K562 (cell line): ENCODE measurements around the gene CHST12. TPM values are rescaled to one million over a fixed set of nuclear protein-coding genes. Genes with fewer than 3 reads are reported as not detected.

Experiments
- ATAC-seq: fragments of 200-7000 bp; cut with Tn5 transposase; 3 replicates; pipeline ENCODE4 v1.9.1; 2020; ENCODE audit warnings: moderate library complexity
- BruUV-seq: library from RNA; stranded (reverse); fragments of 400-500 nt; replicated peaks from 2 replicates; lab custom pipeline; 2021; lab: Mats Ljungman, UMichigan
- CTCF ChIA-PET: fragments of 300-600 bp; formaldehyde crosslinking; extraction: SDS; loops from one replicate; lab custom pipeline; 2021; ENCODE audit warnings: low intra/inter-chr PET ratio; lab: Yijun Ruan, JAX
- POLR2A ChIA-PET: fragments of 300-600, 350-650 bp; sonication (Branson Sonifier 250); formaldehyde crosslinking; extraction: SDS; loops from one replicate; lab custom pipeline; 2021; ENCODE audit warnings: antibody characterized with exemption, inconsistent platforms; lab: Yijun Ruan, JAX
- DNase-seq, 4 experiments: peaks; one replicate each; pipeline versions ENCODE4 v3.0.0 to v3.0.0-alpha.2; 2011 to 2018; ENCODE audit warnings: low spot score in 3 of 4, mixed read lengths in 3 of 4; ENCODE audit errors: extremely low read depth in 1 of 4
- FAIRE-seq: peaks from 2 replicates; lab custom pipeline; 2011; peaks lifted over from hg19 to GRCh38; lab: Jason Lieb, UNC
- H2AFZ ChIP-seq: 2 replicates; pipeline ENCODE4 v1.6.0; 2011; ENCODE audit warnings: low read depth, low read length, control low read depth, inconsistent platforms
- H3K27ac ChIP-seq: fragments of 200-600 bp; 3 replicates; pipeline ENCODE4 v1.8.0; 2011; ENCODE audit warnings: low read depth, mild to moderate bottlenecking, control low read depth, inconsistent platforms, low read length, moderate library complexity, mixed read lengths; ENCODE audit errors: extremely low read depth
- H3K27me3 ChIP-seq, 2 experiments: fragments of 300-600 bp in 1 of 2; 2 replicates in 1 of 2; 3 replicates in 1 of 2; pipeline versions ENCODE4 v1.6.0 to v1.8.0; 2011; ENCODE audit warnings: inconsistent platforms in 2 of 2, low read length in 2 of 2, mild to moderate bottlenecking in 1 of 2, mixed read lengths in 1 of 2, moderate library complexity in 1 of 2; ENCODE audit not compliant: control insufficient read depth in 2 of 2, insufficient read depth in 2 of 2
- H3K36me3 ChIP-seq: fragments of 300-600 bp; 3 replicates; pipeline ENCODE4 v1.8.0; 2011; ENCODE audit warnings: mild to moderate bottlenecking, low read length, inconsistent platforms; ENCODE audit not compliant: control insufficient read depth, insufficient read depth
- H3K4me1 ChIP-seq, 2 experiments: fragments of 200-600 bp in 1 of 2; replicated peaks in 1 of 2; 2 replicates in 1 of 2; 3 replicates in 1 of 2; pipeline versions ENCODE4 v1.5.1 to v1.8.0; 2011; ENCODE audit warnings: inconsistent platforms in 2 of 2, low read length in 2 of 2, mild to moderate bottlenecking in 1 of 2, mixed read lengths in 1 of 2, moderate library complexity in 1 of 2; ENCODE audit not compliant: control insufficient read depth in 2 of 2, insufficient read depth in 2 of 2
- H3K4me2 ChIP-seq: 2 replicates; pipeline ENCODE4 v1.6.1; 2011; ENCODE audit warnings: low read length, control low read depth, inconsistent platforms, mixed read lengths; ENCODE audit not compliant: insufficient read depth
- H3K4me3 ChIP-seq: fragments of 200-600 bp; sonication (generic), shearing (Covaris generic); 2 replicates; pipeline ENCODE4 v1.5.1; 2016; ENCODE audit warnings: control low read depth, inconsistent platforms
- H3K79me2 ChIP-seq: fragments of 200-600 bp; 3 replicates; pipeline ENCODE4 v1.8.0; 2011; ENCODE audit warnings: low read length, inconsistent platforms; ENCODE audit not compliant: control insufficient read depth, insufficient read depth
- H3K9ac ChIP-seq, 2 experiments: 2 replicates each; pipeline versions ENCODE4 v1.6.0 to v1.6.1; 2011; ENCODE audit warnings: low read depth in 2 of 2, low read length in 2 of 2, control low read depth in 1 of 2, inconsistent platforms in 1 of 2, mild to moderate bottlenecking in 1 of 2, mixed read lengths in 1 of 2; ENCODE audit not compliant: insufficient read depth in 1 of 2
- H3K9me1 ChIP-seq: one replicate; pipeline ENCODE4 v1.6.0; 2011; ENCODE audit warnings: inconsistent platforms, mild to moderate bottlenecking, low read length, moderate library complexity; ENCODE audit not compliant: control insufficient read depth, insufficient read depth
- H3K9me3 ChIP-seq: replicated peaks from 2 replicates; pipeline ENCODE4 v1.5.1; 2011; ENCODE audit warnings: low read depth, low read length, inconsistent platforms; ENCODE audit not compliant: control insufficient read depth, insufficient read depth
- H4K20me1 ChIP-seq: replicated peaks from 2 replicates; pipeline ENCODE4 v1.6.1; 2011; ENCODE audit warnings: low read length, inconsistent platforms, mixed read lengths; ENCODE audit not compliant: control insufficient read depth, insufficient read depth
- CEBPG ChIP-seq, 3 experiments: fragments of 200-800 bp in 1 of 3; sonication (Bioruptor generic) in 1 of 3; sonication (generic) in 1 of 3; formaldehyde crosslinking in 1 of 3; IDR thresholded peaks in 2 of 3; conservative IDR thresholded peaks in 1 of 3; 2 replicates each; pipeline versions ENCODE4 v1.6.1 to v1.8.0; 2016 to 2022; ENCODE audit warnings: missing compliant biosample characterization in 2 of 3, missing genetic modification characterization in 2 of 3, mild to moderate bottlenecking in 1 of 3, missing genetic modification reagents in 1 of 3
- ZNF143 ChIP-seq: sonication (generic); formaldehyde crosslinking; IDR thresholded peaks from 2 replicates; pipeline ENCODE4 v1.9.0; 2022; ENCODE audit warnings: mild to moderate bottlenecking, missing genetic modification reagents
- ZNF318 ChIP-seq, 2 experiments: fragments of 450-650 bp; IDR thresholded peaks; 2 replicates each; pipeline ENCODE4 v1.6.1; 2016; ENCODE audit warnings: mild to moderate bottlenecking in 2 of 2, borderline replicate concordance in 1 of 2, low read depth in 1 of 2, moderate library complexity in 1 of 2
- WGBS: fragments of 100-300 bp; shearing (Covaris generic); methylation state at CpG from one replicate; pipeline ENCODE4 v1.1.6; 2016; ENCODE audit warnings: low coverage, mixed read lengths; ENCODE audit not compliant: insufficient coverage; ENCODE audit errors: missing lambda C conversion rate; 5-methylcytosine and 5-hydroxymethylcytosine counted together
- in situ Hi-C: fragments of 300-500 bp; cut with MboI; formaldehyde crosslinking; loops from 4 replicates; pipeline ENCODE4 v1.15.0; 2018; ENCODE audit warnings: inconsistent platforms, mixed read lengths
- intact Hi-C: fragments of 100-400 bp; cut with micrococcal nuclease; formaldehyde crosslinking; loops from 2 replicates; pipeline ENCODE4 v1.14.2; 2022
- polyA plus RNA-seq, 8 experiments: library from polyadenylated mRNA; depleted of rRNA in 4 of 8; stranded (reverse) in 5 of 8; unstranded in 3 of 8; fragments of >200 nt; fragmentation: Nextera tagmentation in 2 of 8; fragmentation: Illumina TruSeq in 1 of 8; extraction: Ambion mirVana in 2 of 8; extraction: Trizol in 1 of 8; gene quantifications; 2 replicates each; pipeline versions ENCODE4 v1.2.1 to v1.2.3, GENCODE V29; 2011 to 2014; ENCODE audit warnings: inconsistent platforms in 1 of 8, missing spikeins in 1 of 8
- total RNA-seq, 7 experiments: library from RNA; depleted of rRNA in 6 of 7; stranded (reverse); fragments of >200 nt in 6 of 7; fragmentation: Illumina TruSeq in 2 of 7; extraction: Trizol in 2 of 7; gene quantifications; 2 replicates each; pipeline versions ENCODE4 v1.2.1 to v1.2.3, GENCODE V29; 2011 to 2021; ENCODE audit warnings: low replicate concordance in 1 of 7

Gene CHST12
- total and polyA plus RNA-seq, 9 of the 15 experiments (the other 6 are each of a cell fraction or from before 2014, with no cell fraction given), result 0.18 to 19.8 (median 3.6) TPM

DNA sequence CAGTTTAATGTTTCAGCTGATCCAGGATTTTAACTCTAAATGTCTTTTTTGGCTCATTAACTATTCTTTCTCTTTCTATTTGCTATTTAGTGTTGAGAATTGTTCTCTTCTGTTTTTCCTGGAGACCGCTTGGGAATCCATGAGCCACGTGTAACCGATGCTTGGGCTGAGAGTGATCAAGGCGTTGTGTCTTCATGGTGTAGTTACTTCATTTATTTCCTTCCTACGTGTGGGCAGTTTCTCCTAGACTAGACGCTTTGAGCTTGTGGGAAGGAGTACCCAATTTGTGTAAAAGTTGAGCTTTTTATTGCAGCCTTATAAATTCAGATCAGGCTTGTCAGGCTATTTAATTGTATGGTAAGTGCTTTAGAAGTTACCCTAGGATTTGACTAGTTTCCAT lies 45.8 kb upstream of the CHST12 start:
- H3K4me3 ChIP-seq, result no peak overlapping the region
- peak overlapping the region in 1 of 2 experiments; percentile 100; a peak in 1 of 4 replicates for H3K9ac ChIP-seq
- intact Hi-C loops (no loop called here), in situ Hi-C loops (no loop called here)
- peaks cover 57% of the 10 kb centered on the region for H4K20me1 ChIP-seq
- no peaks in the 10 kb centered on the region for H3K9me1 ChIP-seq
- CTCF ChIA-PET, result no interaction called here
- H3K9me3 ChIP-seq, result no peaks in the 10 kb centered on the region
- H2AFZ ChIP-seq, result no peak overlapping the region
- 74% methylated on average over 6 of the region's 6 CpGs for WGBS
- H3K4me2 ChIP-seq, result peak overlapping the region; percentile 92; the same call in 1 of the 2 replicates
- H3K27me3 ChIP-seq, result no peaks in the 10 kb centered on the region
- TF ChIP-seq CEBPG (CRISPR knock-in tag; IDR thresholded peaks at IDR 0.05) (0 out of 2 replicates have a peak, but pooled peaks have one; percentile 0), CEBPG (tag; conservative IDR thresholded peaks at IDR 0.05 in 1 of 2, IDR thresholded peaks at IDR 0.05 in 1 of 2) (no peak), ZNF143 (CRISPR knock-in tag) (no peak)
- ATAC-seq (no peak), FAIRE-seq (no peak), DNase-seq (no peak)
- BruUV-seq, result no TSS peak
- H3K36me3 ChIP-seq, result peaks cover 68% of the 10 kb centered on the region
- H3K4me1 ChIP-seq, result peaks cover 18 to 31% of the 10 kb centered on the region in 2 experiments; a peak in 4 of 5 replicates
- no peak overlapping the region for H3K27ac ChIP-seq
- POLR2A ChIA-PET, result interaction anchor here (0.6 to 1.7 kb wide), 6 partner anchors 12 to 809 kb away, joined by 3 to 9 read pairs (median 4); partner anchors contain the start of gene SNX8
- peaks cover 86% of the 10 kb centered on the region for H3K79me2 ChIP-seq

DNA sequence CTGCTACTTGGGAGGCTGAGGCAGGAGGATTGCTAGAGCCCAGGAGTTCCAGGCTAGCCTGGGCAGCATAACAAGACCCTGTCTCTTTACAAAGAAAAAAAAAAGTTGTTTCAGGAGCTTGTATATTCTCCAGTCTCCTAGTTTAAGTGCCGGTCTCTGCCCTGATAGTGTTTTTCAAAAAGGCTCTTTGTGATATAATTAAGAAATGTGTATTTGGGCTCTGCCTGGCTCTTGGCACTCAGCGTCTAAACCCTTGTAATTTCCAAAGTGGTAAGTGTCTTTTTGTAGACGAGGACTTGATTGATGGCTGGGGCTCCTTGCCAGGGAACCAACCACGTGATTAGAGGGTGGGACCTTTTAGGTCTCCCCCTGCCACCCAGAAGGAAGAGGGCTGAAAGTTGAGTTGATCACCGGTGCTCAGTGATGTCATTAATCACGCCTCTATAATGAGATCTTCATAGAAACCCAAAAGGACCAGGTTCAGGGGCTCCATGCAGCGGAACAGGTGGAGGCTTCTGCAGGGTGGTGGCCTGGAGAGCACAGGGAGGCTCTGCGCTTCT lies 44.4 kb upstream of the CHST12 start:
- BruUV-seq, result no TSS peak
- Histone ChIP-seq H2AFZ (no peak overlapping the region), H3K9ac (peak overlapping the region in 1 of 2 experiments; percentile 14; a peak in 1 of 4 replicates), H3K9me3 (no peaks in the 10 kb centered on the region), H3K4me1 (peaks cover 12 to 26% of the 10 kb centered on the region in 2 experiments; a peak in 4 of 5 replicates), H3K4me2 (no peak overlapping the region), H3K79me2 (peaks cover 83% of the 10 kb centered on the region), H3K4me3 (no peak overlapping the region), H4K20me1 (peaks cover 58% of the 10 kb centered on the region), H3K27ac (no peak overlapping the region), H3K9me1 (no peaks in the 10 kb centered on the region), H3K36me3 (peaks cover 81% of the 10 kb centered on the region), H3K27me3 (no peaks in the 10 kb centered on the region)
- ChIA-PET CTCF (no interaction called here), POLR2A (interaction anchor here (0.6 to 3.2 kb wide), 6 partner anchors 12 to 240 kb away, joined by 3 to 13 read pairs (median 4); no protein-coding TSS in a partner anchor)
- WGBS, result 69% methylated on average over 8 of the region's 8 CpGs
- FAIRE-seq, result no peak
- intact Hi-C loops (no loop called here), in situ Hi-C loops (no loop called here)
- no peak for ATAC-seq
- peak in 2 of 4 experiments; percentile 18 to 28 for DNase-seq
- TF ChIP-seq ZNF318 (IDR thresholded peaks at IDR 0.05; ENCODE audit: borderline replicate concordance in 1 of 2, low read depth in 1 of 2), result no peak
